GM23248 (cell line): ENCODE measurements around the gene COPZ2.

ENCODE experiments used
- EZH2 ChIP-seq: fragments of 200-600 bp; sonication (generic); IDR thresholded peaks from 2 replicates; pipeline ENCODE4 v1.6.1; 2018; ENCODE audit warnings: antibody characterized with exemption, mild to moderate bottlenecking; ENCODE audit not compliant: insufficient read depth, poor library complexity, severe bottlenecking
- EZH2phosphoT487 ChIP-seq: fragments of 200-600 bp; sonication (generic); IDR thresholded peaks from 2 replicates; pipeline ENCODE4 v1.6.1; 2018; ENCODE audit warnings: antibody characterized with exemption, moderate library complexity, mild to moderate bottlenecking, low read depth; ENCODE audit not compliant: insufficient read depth

DNA sequence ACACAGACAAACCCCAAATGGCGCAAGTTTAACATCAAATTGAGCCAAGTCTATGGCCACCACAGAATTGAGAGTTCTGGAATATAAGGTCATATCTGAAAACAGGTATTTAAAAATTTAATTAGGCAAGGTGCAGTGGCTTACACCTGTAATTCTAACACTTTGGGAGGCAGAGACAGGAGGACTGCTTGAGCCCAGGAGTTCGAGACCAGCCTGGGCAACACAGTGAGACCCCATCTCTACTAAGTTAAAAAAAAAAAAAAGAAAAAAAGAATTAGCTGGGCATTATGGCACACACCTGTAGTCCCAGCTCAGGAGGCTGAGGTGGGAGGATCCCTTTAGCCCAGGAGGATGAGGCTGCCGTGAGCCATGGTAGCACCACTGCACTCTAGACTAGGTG lies 29.6 kb upstream of the COPZ2 start:
- TF ChIP-seq EZH2phosphoT487: no peak
- no peak for TF ChIP-seq EZH2
